Renal cortical epithelial cell (primary cell): Measurements from ENCODE around the gene THBD. TPM values are rescaled to one million over a fixed set of nuclear protein-coding genes. Genes with fewer than 3 reads are reported as not detected.

ENCODE experiments used
- DNase-seq: peaks from one replicate; pipeline ENCODE4 v3.0.0-alpha.2; 2011; ENCODE audit warnings: low read depth
- total RNA-seq: library from RNA; depleted of rRNA; stranded (reverse); fragments of >200 nt; gene quantifications from 2 replicates; pipeline ENCODE4 v1.2.3, GENCODE V29; 2014

The THBD gene, protein sequence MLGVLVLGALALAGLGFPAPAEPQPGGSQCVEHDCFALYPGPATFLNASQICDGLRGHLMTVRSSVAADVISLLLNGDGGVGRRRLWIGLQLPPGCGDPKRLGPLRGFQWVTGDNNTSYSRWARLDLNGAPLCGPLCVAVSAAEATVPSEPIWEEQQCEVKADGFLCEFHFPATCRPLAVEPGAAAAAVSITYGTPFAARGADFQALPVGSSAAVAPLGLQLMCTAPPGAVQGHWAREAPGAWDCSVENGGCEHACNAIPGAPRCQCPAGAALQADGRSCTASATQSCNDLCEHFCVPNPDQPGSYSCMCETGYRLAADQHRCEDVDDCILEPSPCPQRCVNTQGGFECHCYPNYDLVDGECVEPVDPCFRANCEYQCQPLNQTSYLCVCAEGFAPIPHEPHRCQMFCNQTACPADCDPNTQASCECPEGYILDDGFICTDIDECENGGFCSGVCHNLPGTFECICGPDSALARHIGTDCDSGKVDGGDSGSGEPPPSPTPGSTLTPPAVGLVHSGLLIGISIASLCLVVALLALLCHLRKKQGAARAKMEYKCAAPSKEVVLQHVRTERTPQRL
- total RNA-seq, result 0.99 and 2.4 TPM in 2 replicates

DNA sequence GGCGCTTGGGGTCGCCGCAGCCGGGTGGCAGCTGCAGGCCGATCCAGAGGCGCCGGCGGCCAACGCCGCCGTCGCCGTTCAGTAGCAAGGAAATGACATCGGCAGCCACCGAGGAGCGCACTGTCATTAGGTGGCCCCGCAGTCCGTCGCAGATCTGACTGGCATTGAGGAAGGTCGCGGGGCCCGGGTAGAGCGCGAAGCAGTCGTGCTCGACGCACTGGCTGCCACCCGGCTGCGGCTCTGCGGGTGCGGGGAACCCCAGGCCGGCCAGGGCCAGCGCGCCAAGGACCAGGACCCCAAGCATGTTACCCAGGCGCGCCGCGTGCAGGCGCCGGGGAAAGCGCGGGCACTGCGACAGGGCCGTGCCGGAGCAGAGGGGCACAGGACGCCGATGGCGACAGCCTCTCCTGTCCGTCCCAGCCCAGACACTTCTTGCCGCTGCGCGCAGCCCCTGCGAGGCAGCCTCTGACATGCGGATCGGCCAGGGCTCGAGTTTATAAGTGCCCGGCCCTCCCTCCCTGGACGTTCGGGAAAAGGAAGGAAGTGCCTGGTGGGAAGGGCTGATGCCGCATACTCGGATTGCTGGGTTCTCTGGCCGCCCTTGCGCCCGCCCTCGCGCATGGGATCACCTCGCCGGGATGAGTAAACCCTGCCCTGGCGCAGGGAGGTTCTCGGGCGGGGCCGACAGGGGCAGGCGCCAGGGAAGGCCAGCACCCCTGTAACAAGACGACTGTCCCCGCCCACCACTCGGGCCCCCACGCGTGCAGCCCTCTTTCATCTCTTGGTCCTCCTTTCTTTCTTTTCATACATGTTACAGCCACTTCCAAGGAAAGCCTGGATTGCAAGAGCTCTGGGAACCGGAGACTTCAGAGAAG lies at the start of gene THBD:
Gene THBD (minus strand): TSS at position 472 of the 875 bp plus-strand sequence. CDS start 168 bp downstream, at position 304.
- DNase-seq, result peak; percentile 27

DNA sequence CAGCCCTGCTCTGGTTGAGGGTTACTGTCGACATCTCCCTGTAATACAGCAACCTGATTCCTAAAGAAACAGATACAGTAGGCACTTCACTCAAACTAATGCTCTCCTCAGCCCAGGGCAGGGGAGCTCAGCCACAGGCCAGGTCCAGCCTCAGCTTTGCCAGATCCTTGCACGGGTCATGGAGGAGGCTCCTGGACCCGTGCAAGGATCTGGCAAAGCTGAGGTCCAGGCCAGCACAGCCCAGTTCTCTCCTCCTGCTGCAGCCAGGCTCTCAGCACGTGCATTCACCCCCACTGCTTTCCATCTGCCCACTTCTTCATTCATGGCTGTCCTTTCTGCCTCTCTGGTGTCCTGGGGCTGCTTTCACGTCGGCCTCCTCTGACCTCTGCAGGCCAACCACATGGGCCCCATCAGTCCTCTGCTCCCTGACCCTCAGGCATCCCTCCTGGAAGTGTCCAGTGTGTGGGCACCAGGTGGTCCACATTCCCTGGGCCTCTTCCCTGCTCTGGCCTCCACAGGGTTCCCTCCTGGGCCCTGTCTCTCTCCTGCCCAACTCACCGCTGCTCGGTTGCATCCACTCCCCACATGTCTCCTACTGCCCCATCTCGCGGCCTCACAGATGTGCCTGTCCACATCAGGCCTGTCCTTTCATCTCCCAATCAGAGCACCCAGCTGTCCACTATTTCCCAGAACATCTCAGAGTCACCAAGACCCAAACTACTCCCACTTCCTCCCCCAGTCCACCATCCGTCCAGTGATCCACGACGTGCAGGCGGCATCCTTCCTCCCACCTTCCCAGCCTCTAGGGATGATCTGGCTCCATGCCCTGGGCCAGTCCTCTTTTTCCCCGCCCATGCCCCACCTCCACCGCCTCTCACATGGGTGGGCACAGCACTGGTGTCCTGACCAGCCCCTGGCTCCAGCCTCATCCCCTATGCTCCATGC lies 48.4 kb upstream of the THBD start:
- DNase-seq, result no peak

DNA sequence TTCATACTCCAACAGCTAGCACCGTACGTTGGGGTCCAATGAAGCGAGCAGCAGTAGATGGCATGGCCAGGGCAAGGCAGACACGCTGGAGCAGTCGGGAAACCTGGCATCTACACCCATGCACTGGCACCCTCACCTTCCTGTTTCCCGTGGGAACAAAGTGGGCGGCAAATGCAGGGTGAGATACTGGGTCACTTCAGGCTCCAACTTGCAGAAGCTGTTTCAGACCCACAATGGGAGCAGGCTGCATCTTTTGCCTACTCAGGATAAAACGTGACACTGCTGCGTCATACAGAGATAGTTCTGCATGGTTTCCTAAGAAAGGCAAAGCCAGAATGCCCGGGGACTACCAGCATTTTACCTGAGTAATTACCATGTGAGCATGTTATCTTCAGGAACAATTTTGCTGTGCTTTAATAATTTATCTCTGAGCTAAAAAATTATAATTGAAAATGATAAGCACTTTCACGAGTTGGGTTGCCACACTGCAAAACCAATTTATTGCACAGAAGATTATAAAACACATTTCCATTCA lies 47.6 kb upstream of the THBD start:
- no peak for DNase-seq

DNA sequence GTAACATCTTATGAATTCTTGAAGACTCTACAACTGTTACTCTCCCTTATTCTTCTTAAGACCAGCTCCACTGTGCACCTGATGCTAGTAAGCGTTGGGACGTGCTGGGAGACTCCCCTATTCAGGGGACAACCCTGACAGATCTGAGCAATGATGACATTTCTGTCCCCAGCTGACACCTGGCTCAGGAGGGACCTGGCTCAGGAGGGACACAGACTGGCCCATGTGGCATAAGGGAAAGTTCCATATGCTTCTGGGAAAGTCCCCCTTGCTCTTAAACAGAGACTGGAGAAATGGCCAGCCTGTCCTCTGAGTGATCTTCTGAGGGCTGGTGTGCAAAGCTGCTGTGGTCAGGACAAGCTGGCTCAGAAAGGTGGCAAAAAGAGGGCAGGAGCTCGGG lies 46.6 kb upstream of the THBD start:
- no peak for DNase-seq

DNA sequence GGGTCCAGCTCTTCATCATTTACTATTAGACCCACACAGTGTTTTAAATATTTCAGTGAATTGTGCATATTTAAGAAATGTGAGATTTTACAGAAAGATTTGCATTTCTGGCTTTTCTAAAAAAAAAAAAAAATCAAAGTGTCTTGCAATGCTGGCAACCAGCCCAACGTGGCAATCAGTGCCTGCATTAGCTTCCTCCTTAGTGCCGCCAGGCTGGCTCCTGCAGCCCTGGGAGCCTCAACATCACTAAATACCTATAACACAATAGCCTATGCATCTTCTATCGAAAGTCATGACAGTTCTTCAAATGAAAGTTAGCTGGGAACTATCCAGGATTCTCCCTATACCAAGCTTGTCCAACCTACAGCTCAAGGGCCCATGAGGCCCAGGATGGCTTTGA lies 46.0 kb upstream of the THBD start:
- DNase-seq, result no peak

DNA sequence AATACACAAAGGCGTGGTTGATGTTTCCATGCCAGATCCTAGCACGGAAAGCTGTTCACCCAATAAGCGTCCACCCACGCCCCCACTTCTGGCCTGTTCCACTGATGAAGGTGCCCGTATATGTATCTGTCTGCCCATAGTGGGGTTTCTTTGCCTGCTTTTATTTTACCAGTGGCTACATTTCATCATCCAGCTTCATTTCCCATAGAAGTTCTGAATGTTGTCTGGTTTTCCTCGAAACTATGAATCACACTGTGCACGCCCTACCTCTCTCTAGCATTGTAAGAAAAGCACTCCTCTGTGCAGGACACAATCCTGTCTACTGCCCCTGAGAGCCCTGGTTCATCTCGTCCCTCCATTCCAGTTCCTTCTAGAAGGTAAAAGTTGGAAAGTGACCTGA lies 45.5 kb upstream of the THBD start:
- no peak for DNase-seq

DNA sequence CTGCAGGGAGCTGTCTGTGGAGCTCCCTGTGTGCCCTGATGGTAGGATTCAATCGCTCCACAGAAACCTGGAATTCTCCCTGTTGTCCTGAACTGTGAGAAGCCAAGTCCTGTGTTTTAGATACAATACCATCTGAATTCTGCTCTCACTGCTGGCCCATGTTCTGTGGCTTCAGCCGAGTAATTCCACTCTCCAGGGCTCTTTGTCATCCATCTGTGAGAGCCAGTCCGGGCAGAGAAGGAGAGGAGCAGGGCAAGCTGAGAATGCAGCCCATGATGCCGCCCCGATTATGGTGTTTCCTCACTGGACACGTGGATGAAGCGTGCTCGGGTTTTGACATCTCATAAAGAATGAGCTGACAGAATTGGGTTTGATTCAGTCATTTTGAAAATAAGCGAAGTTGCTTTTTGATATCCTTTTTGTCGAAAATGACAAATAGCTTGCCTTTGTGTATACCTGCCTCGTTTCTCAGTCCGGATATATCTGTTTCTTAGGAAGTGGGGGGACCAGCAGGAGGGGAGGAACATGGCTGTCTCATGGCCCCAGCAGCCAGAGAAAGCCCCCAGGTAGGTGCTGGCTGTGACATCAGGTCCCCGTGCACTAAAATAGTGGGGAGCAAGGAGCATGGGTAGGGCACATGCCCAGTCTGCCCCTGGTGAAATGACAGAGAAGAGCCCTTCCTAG lies 44.9 kb upstream of the THBD start:
- DNase-seq, result no peak

DNA sequence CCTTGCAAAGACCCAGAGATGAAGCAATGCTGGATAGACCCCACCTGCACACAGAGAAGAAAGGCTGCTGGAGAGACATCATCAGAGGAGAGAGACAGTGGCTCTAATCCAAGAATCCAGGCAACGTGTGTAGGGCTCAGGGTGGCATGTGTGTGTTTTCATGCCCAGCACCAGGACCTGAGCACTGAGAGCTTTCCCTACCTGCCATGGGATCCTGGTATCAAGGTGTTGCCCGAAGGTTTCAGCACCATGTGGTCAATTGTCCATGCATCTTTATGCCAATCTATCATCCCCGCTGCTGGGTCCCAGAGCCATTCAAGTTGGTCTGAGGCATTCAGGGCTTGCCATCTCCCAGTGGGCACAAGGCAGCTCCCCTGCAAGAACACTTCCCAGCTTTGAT lies 44.1 kb upstream of the THBD start:
- no peak for DNase-seq

DNA sequence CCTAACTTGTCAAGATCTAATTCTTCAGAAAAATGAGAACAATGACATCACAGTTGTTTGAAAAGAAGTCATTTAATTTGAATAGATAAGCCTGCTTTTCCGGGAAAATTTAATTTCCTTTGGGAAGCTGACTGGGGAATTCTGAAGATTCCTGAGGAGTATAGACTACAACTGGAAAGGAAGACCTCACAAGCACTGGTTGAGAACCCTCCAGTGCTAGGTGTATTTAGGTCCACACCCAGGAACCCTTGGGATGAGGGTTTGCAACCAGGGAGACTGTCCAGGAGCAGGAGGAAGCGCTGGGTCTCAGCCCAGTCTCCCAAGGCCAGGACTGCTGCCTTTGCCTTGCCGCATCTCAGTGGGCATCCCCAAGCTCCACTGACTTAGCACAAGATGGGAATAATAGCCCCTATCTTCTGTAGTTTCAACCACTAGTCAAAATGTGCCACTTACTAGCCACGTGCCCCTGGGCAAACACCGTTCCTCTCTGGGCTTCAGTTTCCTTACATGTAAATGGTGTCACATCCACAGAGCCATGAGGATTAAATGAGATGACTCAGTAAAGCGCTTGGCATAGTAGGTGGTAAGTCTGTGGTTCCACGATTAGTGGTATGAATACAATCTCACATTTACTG lies 43.5 kb upstream of the THBD start:
- no peak for DNase-seq

DNA sequence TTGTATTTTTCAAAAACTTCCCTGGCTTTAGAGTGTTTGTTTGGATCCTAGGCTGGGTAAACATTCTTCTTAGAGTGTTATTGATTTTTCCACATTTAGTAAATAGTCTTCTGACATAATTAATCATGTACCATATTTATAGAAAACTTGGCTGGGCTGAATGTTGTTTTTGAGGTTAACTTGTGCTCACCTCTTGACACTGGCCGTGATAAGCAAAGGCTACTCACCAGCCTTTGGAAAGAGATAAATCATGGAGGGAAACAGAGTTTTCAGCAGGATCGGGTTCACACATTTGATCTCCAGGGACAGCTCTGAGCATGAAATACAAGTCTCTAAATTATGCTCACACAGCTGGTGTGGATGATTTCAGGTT lies 42.9 kb upstream of the THBD start:
- DNase-seq, result no peak

DNA sequence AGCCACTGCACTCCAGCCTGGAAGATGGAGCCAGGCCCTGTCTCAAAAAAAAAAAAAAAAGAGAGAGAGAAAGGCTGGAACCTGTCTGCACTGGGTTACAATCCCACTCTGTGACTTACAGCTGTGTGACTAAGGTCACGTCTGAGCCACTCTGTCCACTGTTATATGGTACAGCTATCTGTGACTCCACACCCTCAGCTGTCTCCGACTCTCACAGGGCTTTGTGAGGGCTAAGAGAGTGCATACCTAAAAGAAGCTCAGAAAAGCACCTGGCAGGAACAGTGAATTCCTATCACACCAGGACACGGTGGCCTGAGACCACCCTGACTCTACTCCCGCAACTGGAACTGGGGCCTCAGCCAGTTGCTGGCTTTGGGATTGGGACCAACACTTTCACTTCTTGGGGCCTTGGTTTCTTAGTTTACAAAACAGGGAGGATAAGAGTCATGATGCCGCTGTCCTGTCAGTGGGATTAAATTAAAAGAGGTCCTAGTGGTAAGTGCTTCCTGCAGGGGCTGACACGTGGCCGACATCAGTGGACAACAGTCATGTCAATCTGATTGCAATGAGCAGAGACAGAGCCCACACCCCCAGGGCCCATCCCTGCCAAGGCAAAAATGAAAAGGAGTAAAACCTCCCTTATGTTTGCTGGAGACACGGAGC lies 42.4 kb upstream of the THBD start:
- DNase-seq, result no peak

DNA sequence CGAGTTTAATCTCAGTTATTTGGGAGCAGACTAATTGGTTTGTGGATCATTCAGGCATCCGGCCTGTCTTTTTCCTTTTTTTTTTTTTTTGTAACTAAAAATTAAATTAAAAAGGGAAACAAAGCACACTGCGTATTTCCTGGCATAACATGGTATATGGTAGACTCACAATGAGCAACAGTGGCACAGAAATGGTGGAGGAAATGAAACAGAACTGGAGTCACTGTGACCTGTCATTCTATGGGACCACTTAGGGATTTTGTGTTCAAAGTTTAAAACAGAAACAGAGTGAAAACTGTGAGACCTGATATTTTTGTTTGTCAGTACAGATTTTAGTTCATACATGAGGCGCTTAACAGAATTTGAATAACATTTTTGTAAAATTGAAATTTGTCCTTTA lies 41.4 kb upstream of the THBD start:
- DNase-seq, result no peak

DNA sequence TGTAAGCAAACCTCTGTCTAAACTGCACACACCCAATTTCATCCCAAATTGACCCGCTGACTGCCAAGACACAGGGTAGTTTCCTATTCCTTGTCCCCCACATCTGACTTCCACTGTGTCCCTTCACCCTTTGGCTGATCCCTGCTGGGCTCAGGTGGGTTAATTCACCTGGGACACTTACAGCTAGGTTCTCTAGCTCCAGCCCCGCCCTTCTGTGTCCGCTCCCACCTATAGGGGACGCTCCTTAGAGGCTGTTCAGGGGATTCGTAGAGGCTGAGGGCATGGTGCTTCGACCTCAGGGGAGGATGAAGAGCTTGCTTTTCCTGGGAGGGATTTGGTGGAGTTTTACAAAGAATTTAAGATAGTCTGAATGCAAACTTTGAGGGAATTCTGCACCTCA lies 40.7 kb upstream of the THBD start:
- DNase-seq, result no peak

DNA sequence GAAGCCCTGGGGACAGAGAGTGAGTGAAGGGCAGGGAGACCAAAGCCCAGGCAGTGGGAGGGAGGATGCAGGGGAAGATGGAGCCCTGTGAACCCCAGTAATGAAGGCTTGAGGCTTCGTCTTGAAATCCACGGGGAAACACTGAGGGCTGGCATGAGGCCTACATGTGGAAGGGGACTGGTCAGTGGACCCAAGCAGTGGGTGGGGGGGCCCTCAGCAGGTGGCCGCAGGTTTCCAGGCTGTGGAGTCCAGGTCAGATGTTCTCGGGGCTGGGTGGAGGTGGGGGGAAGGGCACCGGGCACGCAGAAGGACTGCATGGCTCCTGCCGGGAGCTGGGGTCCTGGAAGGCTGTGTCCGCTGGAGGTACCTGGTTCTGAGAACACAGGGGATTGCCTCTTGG lies 39.4 kb upstream of the THBD start:
- no peak for DNase-seq

DNA sequence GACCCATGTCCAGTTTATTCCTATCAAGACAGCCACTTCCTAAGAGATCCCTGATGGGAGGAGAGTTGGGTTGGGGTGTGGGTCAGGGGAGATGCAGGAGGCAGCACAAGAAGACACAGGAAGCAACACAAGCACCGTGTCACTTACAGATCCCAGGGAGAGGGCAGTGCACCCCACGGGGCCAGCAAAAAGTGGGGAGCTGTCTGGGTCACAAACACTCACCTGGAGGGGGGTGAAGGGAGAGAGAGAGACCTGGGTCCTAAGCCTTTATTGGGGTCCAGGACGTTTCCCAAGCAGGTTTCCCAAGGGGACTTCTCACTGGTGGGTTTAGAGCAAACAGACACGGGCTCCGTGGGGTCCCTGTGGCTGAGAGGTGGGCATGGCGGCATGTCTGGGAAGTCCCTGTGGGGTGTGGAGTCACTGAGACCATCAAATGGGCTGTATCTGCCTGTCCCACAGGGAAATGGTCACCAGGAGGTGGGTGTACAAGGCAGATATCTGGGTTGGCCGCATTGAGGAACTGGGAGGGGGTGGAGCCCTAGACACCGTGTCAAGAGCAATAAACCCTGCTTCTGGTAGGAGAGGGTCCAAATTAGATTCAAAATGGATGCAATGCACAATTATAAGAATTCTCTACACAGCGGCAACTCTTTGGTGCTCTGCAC lies 38.2 kb upstream of the THBD start:
- DNase-seq, result no peak

DNA sequence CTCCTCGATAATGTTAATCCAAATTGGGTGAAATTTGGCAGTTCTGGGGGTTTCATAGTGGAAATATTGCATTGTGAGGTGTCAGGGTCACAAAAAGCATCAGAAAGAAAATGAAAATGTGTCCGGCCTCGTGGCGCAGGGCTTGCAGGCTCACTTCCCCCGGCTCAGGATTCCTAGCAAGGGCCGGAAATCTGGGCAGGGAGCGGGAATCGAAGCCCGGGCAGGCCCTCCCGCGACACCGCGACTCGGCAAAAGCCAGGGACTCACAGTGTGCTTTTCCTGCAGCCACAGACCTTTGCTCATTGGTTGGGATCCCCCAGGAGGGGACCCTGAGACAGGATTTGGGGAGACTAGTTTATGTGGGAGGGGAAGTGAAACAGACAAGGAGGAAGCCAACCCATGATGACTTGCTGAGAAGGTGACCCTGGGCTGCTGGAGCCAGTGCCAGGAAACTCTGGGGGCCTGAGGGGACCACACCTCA lies 37.5 kb upstream of the THBD start:
- no peak for DNase-seq

DNA sequence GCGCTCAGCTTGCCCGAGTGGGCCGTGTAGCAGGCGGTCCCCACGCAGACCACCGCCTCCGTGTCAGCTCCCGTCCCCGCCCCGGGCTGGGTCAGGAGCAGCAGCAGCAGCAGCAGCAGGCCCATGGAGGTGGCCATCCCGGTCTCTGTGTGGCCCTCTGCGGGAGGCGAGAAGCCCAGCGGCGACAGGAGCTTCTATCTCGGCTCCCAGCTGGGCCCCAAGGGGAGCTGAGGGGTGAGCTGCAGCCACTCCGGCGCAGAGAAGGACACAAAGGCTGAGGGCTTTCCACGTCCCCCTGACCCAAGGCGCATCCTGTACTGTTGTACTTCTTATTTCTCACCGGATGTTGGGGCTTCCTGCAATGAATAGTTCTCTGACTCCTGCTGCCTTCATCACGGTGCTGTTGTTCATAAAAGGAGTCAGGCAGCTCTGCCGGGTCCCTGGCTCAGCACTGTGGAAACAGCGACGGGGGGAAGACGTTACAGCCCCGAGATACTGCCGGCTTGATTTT lies 36.6 kb upstream of the THBD start, which contains the start of gene CD93:
Gene CD93 (minus strand): TSS at position 269 of the 511 bp plus-strand sequence. CDS start 132 bp downstream, at position 137.
- DNase-seq, result no peak

DNA sequence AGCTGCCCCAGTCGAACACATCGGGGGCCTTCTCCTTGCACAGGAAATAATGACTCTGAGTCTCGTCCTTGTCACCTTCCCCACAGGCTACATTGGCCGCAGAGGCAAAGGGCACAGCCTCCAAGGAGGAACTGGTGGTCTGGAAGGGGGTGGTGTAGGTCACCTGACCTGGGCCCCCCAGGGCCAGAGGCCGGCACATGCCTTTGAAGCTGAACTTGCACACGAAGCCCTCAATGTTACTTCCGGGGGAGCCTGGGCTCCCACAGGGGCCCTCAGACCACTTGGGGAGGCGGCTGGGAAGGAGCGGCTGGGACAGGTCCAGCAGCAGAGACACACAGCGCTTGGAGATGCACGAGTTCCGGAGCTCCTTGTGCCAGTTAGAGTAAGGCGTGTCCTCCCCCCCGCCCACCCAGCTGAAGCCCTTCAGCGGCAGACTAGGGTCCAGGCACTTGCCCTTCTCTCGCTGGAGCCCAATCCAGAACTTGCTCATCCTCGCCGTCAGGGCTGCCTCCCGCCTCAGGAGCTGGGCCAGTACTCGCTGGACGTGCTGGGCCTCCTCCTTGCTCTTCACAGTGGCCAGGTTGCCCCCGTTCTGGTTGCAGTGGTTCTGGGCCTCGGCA lies 36.1 kb upstream of the THBD start:
- no peak for DNase-seq
